Ishikawa (cell line): ENCODE results near the gene CAPRIN2.

Source experiments
- CEBPB ChIP-seq: IDR thresholded peaks from 2 replicates; pipeline ENCODE4 v1.6.1; 2012
- CREB1 ChIP-seq: IDR thresholded peaks from 2 replicates; pipeline ENCODE4 v1.6.1; 2012; ENCODE audit warnings: low read depth
- EGR1 ChIP-seq: IDR thresholded peaks from 2 replicates; pipeline ENCODE4 v1.6.1; 2012
- EP300 ChIP-seq: IDR thresholded peaks from 2 replicates; pipeline ENCODE4 v1.6.1; 2012; ENCODE audit warnings: borderline replicate concordance
- FOXM1 ChIP-seq: IDR thresholded peaks from 2 replicates; pipeline ENCODE4 v1.6.1; 2012; ENCODE audit warnings: low read depth, borderline replicate concordance
- MAX ChIP-seq: IDR thresholded peaks from 2 replicates; pipeline ENCODE4 v1.6.1; 2012
- NFIC ChIP-seq: IDR thresholded peaks from 2 replicates; pipeline ENCODE4 v1.6.1; 2012
- RAD21 ChIP-seq: IDR thresholded peaks from 2 replicates; pipeline ENCODE4 v1.6.1; 2012; ENCODE audit warnings: low read depth
- REST ChIP-seq: IDR thresholded peaks from 2 replicates; pipeline ENCODE4 v1.6.1; 2012; ENCODE audit warnings: low read depth, mild to moderate bottlenecking
- TAF1 ChIP-seq: IDR thresholded peaks from 2 replicates; pipeline ENCODE4 v1.6.1; 2012; ENCODE audit warnings: low read depth, mild to moderate bottlenecking
- TCF12 ChIP-seq: IDR thresholded peaks from 2 replicates; pipeline ENCODE4 v1.6.1; 2012; ENCODE audit warnings: low read depth
- TEAD4 ChIP-seq: IDR thresholded peaks from 2 replicates; pipeline ENCODE4 v1.6.1; 2012
- USF1 ChIP-seq: IDR thresholded peaks from 2 replicates; pipeline ENCODE4 v1.6.1; 2012
- YY1 ChIP-seq: IDR thresholded peaks from 2 replicates; pipeline ENCODE4 v1.6.1; 2012; ENCODE audit warnings: low read depth
- ZBTB7A ChIP-seq: IDR thresholded peaks from 2 replicates; pipeline ENCODE4 v1.6.1; 2012; ENCODE audit warnings: low read depth

CAPRIN2 gene

GRCh38 chr12:30719060-30719459, 35.7 kb downstream of the CAPRIN2 start:
- no peak for TF ChIP-seq TEAD4
- TF ChIP-seq TCF12, result no peak
- no peak for TF ChIP-seq YY1
- TF ChIP-seq ZBTB7A, result no peak
- TF ChIP-seq EP300, result no peak
- no peak for TF ChIP-seq CEBPB
- TF ChIP-seq RAD21, result no peak
- no peak for TF ChIP-seq MAX
- no peak for TF ChIP-seq EGR1
- no peak for TF ChIP-seq REST
- TF ChIP-seq CREB1, result no peak
- TF ChIP-seq FOXM1, result no peak
- no peak for TF ChIP-seq USF1
- TF ChIP-seq NFIC, result no peak
- no peak for TF ChIP-seq TAF1

GRCh38 chr12:30707613-30708342, 47.0 kb downstream of the CAPRIN2 start:
- TF ChIP-seq EP300 (no peak), NFIC (no peak), CREB1 (no peak), USF1 (no peak), TAF1 (no peak), FOXM1 (no peak), TCF12 (no peak), REST (no peak), ZBTB7A (no peak), RAD21 (no peak), TEAD4 (no peak), MAX (no peak), CEBPB (no peak), EGR1 (no peak), YY1 (no peak)

GRCh38 chr12:30706476-30706875, 48.3 kb downstream of the CAPRIN2 start:
- no peak for TF ChIP-seq YY1
- TF ChIP-seq RAD21, result no peak
- no peak for TF ChIP-seq EGR1
- no peak for TF ChIP-seq EP300
- no peak for TF ChIP-seq REST

- TF ChIP-seq YY1 (no peak), TEAD4 (no peak)
Measured at GRCh38 chr12:30701056-30701455, 53.7 kb downstream of the CAPRIN2 start.

GRCh38 chr12:30700216-30700900, 54.4 kb downstream of the CAPRIN2 start:
- TF ChIP-seq TEAD4 (no peak), REST (no peak)
